CMK (cell line): ENCODE measurements around the gene RCOR3.

ENCODE experiments used
- DNase-seq: peaks from one replicate; pipeline ENCODE4 v3.0.0-alpha.2; 2010; ENCODE audit warnings: low read depth

RCOR3 gene

GRCh38 chr1:211326140-211326527 is 67.0 kb downstream of the RCOR3 start:
- DNase-seq, result no peak

- DNase-seq, result no peak
These were observed 67.6 kb downstream of the RCOR3 start, which contains the start of gene TRAF5 for GRCh38 chr1:211326528-211327345. Gene TRAF5 (plus strand): TSS chr1:211326833. CDS start chr1:211353240, 26,407 bp downstream.

- no peak for DNase-seq
These were observed 68.3 kb downstream of the RCOR3 start for GRCh38 chr1:211327346-211327921.

- no peak for DNase-seq
These were observed 69.0 kb downstream of the RCOR3 start for GRCh38 chr1:211328084-211328694.

GRCh38 chr1:211328866-211329475 is 69.8 kb downstream of the RCOR3 start:
- no peak for DNase-seq

GRCh38 chr1:211329764-211330201 is 70.6 kb downstream of the RCOR3 start:
- DNase-seq, result no peak

GRCh38 chr1:211330282-211330936 is 71.2 kb downstream of the RCOR3 start:
- DNase-seq, result no peak

- no peak for DNase-seq
These were observed 72.0 kb downstream of the RCOR3 start for GRCh38 chr1:211331011-211331709.

GRCh38 chr1:211332036-211332616 is 73.0 kb downstream of the RCOR3 start:
- DNase-seq, result no peak

- no peak for DNase-seq
These were observed 73.7 kb downstream of the RCOR3 start for GRCh38 chr1:211332830-211333229.

- DNase-seq, result no peak
These were observed 74.7 kb downstream of the RCOR3 start for GRCh38 chr1:211333906-211334305.

GRCh38 chr1:211334986-211335385 is 75.8 kb downstream of the RCOR3 start:
- no peak for DNase-seq

GRCh38 chr1:211335522-211336157 is 76.5 kb downstream of the RCOR3 start:
- DNase-seq, result no peak

GRCh38 chr1:211336161-211336560 is 77.0 kb downstream of the RCOR3 start:
- no peak for DNase-seq

- DNase-seq, result no peak
These were observed 77.6 kb downstream of the RCOR3 start for GRCh38 chr1:211336775-211337174.

- no peak for DNase-seq
These were observed 78.5 kb downstream of the RCOR3 start for GRCh38 chr1:211337430-211338223.

GRCh38 chr1:211338224-211338620 is 79.1 kb downstream of the RCOR3 start:
- no peak for DNase-seq

- DNase-seq, result no peak
These were observed 80.5 kb downstream of the RCOR3 start for GRCh38 chr1:211339631-211340041.

- no peak for DNase-seq
These were observed 81.7 kb downstream of the RCOR3 start for GRCh38 chr1:211340622-211341507.
